ENCODE data around the gene CYP2A13. TPM values are rescaled to one million over a fixed set of nuclear protein-coding genes. Genes with fewer than 3 reads are reported as not detected.
"Not testable (repeated sequence)": the region's sequence is repeated elsewhere in the genome, so short reads cannot be mapped to it uniquely, and the experiment has no call there.

Gene CYP2A13
- total RNA-seq, 1 donor from 2014 or later: not detected

GRCh38 chr19:41112728-41113290, 24.6 kb downstream of the CYP2A13 start:
- intact Hi-C loops (cut with micrococcal nuclease): no loop called here
- no peak for DNase-seq
- ATAC-seq: no peak

DNA sequence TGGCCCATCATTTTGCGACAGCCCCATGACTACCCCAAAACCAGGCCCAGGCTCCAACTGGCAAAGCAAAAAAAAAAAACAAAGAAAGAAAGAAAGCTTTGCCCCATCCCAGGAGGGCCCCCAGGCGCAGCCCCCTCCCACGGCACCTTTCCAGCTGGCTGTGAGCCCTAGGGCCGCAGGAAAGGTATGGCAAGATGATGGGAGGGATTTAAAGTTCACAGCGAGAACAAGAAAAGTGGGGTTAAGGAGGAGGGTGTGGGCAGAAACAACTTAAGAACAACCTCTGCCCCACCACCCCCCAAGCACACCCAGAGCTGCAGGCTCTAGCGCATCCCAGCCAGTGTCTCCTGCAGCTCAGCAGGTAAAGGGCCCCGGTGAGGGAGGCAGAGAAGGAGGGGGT, 25.9 kb downstream of the CYP2A13 start, which contains the start of gene CYP2F1:
CYP2F1 (plus strand) TSS at position 301 of the 400 bp plus-strand sequence. CDS start 1,757 bp downstream, outside the sequence.
- no peak for ATAC-seq
- no peak for DNase-seq
- intact Hi-C loops (cut with micrococcal nuclease): no loop called here

DNA sequence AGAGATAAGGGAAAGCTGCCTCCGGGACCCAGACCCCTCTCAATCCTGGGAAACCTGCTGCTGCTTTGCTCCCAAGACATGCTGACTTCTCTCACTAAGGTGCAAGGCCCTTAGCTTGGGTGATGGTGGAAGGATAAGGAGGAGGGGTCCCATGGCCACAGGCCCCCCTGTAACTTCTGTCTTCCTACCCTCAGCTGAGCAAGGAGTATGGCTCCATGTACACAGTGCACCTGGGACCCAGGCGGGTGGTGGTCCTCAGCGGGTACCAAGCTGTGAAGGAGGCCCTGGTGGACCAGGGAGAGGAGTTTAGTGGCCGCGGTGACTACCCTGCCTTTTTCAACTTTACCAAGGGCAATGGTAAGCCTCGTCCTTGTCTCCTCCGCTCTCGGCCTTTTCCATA, 28.0 kb downstream of the CYP2A13 start:
- intact Hi-C loops (cut with micrococcal nuclease): no loop called here
- ATAC-seq: no peak
- DNase-seq: no peak

DNA sequence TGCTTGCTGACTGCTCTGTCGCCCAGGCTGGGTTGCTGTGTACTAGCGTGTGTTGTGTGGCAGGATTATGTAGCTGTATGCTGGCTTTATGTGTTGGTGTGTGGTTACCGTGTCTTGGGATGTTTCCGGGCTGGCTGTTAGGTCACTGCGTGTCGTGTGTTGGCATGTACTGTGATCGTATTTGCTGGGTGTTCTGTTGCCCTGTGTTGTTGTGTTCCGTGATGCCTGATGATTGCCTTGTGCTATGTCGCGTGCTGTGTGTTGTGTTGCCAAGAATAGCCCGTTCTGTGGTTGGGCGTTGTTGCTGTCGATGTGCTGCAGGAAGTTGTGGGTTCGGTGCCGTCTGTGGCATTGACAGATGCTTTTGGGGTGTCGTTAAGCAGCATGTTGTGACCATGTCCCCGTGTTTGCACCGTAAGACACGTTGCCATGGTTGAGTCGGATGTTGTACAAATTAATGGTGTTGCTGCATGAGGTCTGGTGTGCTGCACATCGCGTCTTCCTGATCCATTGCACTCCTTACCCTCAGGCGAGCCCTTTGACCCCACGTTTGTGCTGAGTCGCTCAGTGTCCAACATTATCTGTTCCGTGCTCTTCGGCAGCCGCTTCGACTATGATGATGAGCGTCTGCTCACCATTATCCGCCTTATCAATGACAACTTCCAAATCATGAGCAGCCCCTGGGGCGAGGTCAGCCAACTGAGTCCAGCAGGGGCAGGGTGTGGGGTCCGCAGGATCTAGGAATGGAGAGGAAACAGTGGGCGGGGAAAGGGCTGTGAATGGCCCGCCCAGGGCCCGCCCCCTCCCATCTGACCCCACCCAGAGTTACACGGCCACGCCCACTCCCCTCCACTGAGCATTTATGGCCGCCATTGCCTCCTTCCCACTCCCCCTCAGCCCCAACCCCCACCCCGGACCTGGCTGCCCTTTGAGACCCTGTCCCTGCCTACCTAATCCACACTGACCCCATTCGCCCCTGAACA, 33.0 kb downstream of the CYP2A13 start:
- ATAC-seq; intact Hi-C loops (cut with micrococcal nuclease); DNase-seq: not testable (repeated sequence)

DNA sequence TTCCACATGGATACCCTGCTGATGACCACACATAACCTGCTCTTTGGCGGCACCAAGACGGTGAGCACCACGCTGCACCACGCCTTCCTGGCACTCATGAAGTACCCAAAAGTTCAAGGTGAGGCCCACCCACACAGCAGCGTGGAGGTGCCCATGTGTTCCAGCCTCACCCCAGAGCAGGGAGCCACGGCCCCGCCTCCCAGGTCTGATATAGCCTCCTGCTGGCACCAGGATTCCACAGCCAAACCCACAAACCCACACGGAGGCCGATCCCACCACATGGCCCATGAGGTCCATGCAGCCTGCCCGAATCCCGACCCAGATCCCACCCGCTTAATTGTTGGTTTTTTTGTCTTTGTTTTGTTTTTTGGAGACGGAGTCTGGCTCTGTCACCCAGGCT, 34.6 kb downstream of the CYP2A13 start:
- ATAC-seq; intact Hi-C loops (cut with micrococcal nuclease); DNase-seq: not testable (repeated sequence)

DNA sequence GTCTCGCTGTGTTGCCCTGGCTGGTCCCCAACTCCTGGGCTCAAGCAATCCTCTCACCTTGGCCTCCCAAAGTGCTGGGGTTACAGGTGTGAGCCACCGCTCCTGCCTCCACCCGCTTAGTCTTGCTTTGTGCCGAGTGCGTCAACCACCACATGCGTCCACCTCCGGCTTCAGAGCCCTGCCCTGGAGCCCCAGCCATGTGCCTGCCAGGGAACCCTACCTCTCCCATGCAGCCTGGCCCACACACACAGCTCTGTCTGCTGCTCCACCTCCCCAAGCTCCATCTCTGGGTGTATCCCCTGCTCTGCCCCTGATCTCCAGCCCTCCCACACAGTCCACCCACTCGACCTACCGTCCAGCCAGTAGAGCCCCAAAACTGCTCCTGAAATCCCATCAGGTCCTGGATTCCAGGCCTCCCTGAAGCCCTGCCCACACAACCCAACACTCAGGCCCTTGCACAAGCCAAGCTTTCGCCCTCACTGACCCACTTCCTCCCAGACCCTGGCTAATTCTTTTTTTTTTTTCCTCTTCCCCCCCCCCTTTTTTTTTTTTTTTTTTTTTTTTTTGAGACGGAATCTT, 35.6 kb downstream of the CYP2A13 start:
- intact Hi-C loops (cut with micrococcal nuclease): no loop called here
- DNase-seq: no peak
- no peak for ATAC-seq

GRCh38 chr19:41126765-41127203, 38.5 kb downstream of the CYP2A13 start:
- intact Hi-C loops (cut with micrococcal nuclease); DNase-seq; ATAC-seq: not testable (repeated sequence)

DNA sequence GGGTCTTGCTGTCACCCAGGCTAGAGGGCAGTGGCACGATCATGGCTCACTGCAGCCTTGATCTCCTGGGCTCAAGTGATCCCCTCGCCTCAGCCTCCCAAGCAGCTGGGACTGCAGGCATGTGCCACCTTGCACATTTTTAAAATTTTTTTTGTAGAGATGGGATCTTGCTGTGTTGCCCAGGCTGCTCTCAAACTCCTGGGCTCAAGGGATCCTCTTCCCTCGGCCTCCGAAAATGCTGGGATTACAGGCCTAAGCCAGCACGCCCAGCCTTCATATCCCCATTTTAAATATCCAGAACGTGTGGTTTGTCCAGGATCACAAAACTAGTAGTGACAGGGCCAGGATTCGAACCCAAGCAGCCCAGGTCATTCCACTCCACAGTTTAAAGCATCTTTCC, 39.1 kb downstream of the CYP2A13 start:
- DNase-seq; ATAC-seq; intact Hi-C loops (cut with micrococcal nuclease): not testable (repeated sequence)

- DNase-seq (peak; percentile 92), ATAC-seq (peak; percentile 98)
- intact Hi-C loops (cut with micrococcal nuclease): not testable (repeated sequence)
Observed at GRCh38 chr19:41127801-41128300, 39.6 kb downstream of the CYP2A13 start.

DNA sequence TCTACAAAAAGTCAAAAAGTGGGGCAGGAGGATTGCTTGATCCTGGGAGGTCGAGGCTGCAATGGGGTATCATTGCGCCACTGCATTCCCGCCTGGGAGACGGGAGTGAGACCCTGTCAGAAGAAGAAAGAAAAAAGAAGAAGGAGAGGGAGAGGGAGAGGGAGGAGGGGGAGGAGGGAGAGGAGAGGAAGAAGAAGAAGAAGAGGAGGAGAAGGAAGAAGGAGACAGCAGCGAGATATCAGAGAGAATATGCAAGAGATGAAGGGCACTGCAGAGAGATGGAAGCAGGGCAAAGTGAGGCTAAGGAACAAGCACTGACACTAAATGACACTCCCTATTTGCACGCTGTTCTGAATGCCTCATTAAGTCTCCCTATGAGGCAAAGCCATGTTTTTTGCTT, 40.4 kb downstream of the CYP2A13 start:
- no peak for DNase-seq
- intact Hi-C loops (cut with micrococcal nuclease): no loop called here
- no peak for ATAC-seq

- DNase-seq (no peak), ATAC-seq (no peak)
- intact Hi-C loops (cut with micrococcal nuclease): no loop called here
Observed at GRCh38 chr19:41131186-41131585, 42.9 kb downstream of the CYP2A13 start.

DNA sequence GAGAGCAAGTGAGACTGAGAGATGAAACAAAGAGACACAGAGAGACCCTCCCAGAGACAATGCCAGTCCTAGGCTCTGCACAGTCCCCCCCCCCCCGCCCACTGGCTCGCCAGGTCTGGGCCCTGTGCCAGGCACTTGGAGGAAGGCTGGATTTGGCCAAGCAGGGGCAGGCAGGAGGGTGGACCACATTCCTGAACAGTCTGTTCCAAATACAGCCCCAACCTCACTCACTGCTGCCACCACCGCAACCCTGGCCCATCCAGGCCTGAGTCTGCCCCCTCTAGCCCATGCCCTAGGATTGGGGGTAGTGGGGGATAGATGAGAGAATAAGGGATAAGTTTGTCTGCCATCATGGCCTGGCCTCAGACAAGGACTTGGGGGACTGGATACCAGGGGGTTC, 45.0 kb downstream of the CYP2A13 start:
- intact Hi-C loops (cut with micrococcal nuclease): no loop called here
- DNase-seq: no peak
- peak; percentile 36 for ATAC-seq

DNA sequence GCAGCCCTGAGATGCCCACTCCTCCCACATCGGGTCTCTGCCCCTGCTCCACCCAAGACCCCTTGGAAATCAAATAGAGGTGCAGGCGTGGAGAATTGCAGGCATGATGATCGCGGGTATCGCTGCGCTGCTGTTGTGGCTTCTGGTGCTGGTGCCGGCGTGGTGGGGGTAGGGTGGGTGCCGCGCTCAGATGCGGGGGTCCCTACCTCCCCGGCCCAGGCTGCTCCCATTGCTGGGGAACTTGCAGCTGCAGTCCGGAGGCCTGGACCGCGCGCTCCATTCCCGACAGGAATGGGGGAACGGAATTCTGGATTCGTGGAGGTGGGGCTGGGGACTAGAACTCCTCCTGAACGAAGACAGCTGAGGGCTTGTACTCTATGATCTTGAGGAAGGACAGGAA, 46.4 kb downstream of the CYP2A13 start:
- ATAC-seq (no peak), DNase-seq (no peak)
- intact Hi-C loops (cut with micrococcal nuclease): no loop called here

- ATAC-seq (peak; percentile 98), DNase-seq (peak; percentile 73)
- intact Hi-C loops (cut with micrococcal nuclease): not testable (repeated sequence)
Observed at GRCh38 chr19:41135390-41136384, 47.4 kb downstream of the CYP2A13 start.

GRCh38 chr19:41136636-41137455, 48.6 kb downstream of the CYP2A13 start:
- intact Hi-C loops (cut with micrococcal nuclease): no loop called here
- DNase-seq (no peak), ATAC-seq (no peak)

- DNase-seq (peak; percentile 80), ATAC-seq (peak; percentile 81)
- intact Hi-C loops (cut with micrococcal nuclease): loop anchor here (10.0 kb wide), 1 partner anchor 480 kb away; no protein-coding TSS in a partner anchor
Observed at GRCh38 chr19:41144403-41144802, 56.2 kb downstream of the CYP2A13 start.

Data from left ventricle myocardium superior (tissue), 1 donor.